ENCODE data around the gene DLX2. TPM values are rescaled to one million over a fixed set of nuclear protein-coding genes. Genes with fewer than 3 reads are reported as not detected.

Gene DLX2
- total RNA-seq, 1 donor from 2014 or later: 9.7 TPM

- TF ChIP-seq CTCF (IDR thresholded peaks at IDR 0.05; ENCODE audit: unreplicated experiment): no peak
- H3K9me3 Mint-ChIP-seq: no peaks in the 10 kb centered on the region
- peaks cover 7% of the 10 kb centered on the region for H3K4me1 Mint-ChIP-seq
- H3K27ac Mint-ChIP-seq: no peak overlapping the region
- peaks cover 42% of the 10 kb centered on the region for H3K27me3 Mint-ChIP-seq (ENCODE audit: low read depth)
- H3K36me3 Mint-ChIP-seq: no peaks in the 10 kb centered on the region
- no peak for DNase-seq (ENCODE audit: low spot score in 2 of 2, unreplicated experiment in 2 of 2)
- no peak overlapping the region for H3K4me3 Mint-ChIP-seq
Observed at GRCh38 chr2:172109988-172110811, 7.5 kb upstream of the DLX2 start.

GRCh38 chr2:172109256-172109987 lies 6.7 kb upstream of the DLX2 start:
- peaks cover 8% of the 10 kb centered on the region for H3K4me1 Mint-ChIP-seq
- no peak overlapping the region for H3K4me3 Mint-ChIP-seq
- H3K27ac Mint-ChIP-seq: no peak overlapping the region
- H3K36me3 Mint-ChIP-seq: no peaks in the 10 kb centered on the region
- H3K9me3 Mint-ChIP-seq: no peaks in the 10 kb centered on the region
- no peak for DNase-seq (ENCODE audit: low spot score in 2 of 2, unreplicated experiment in 2 of 2)
- H3K27me3 Mint-ChIP-seq (ENCODE audit: low read depth): peaks cover 45% of the 10 kb centered on the region
- TF ChIP-seq CTCF (IDR thresholded peaks at IDR 0.05; ENCODE audit: unreplicated experiment): no peak

GRCh38 chr2:172108587-172108930 lies 5.9 kb upstream of the DLX2 start:
- H3K9me3 Mint-ChIP-seq: no peaks in the 10 kb centered on the region
- H3K4me3 Mint-ChIP-seq: no peak overlapping the region
- peaks cover 53% of the 10 kb centered on the region for H3K27me3 Mint-ChIP-seq (ENCODE audit: low read depth)
- no peaks in the 10 kb centered on the region for H3K36me3 Mint-ChIP-seq
- no peak overlapping the region for H3K27ac Mint-ChIP-seq
- H3K4me1 Mint-ChIP-seq: peaks cover 15% of the 10 kb centered on the region
- DNase-seq (ENCODE audit: low spot score in 2 of 2, unreplicated experiment in 2 of 2): no peak
- no peak for TF ChIP-seq CTCF (IDR thresholded peaks at IDR 0.05; ENCODE audit: unreplicated experiment)

GRCh38 chr2:172107690-172108586 lies 5.2 kb upstream of the DLX2 start:
- H3K9me3 Mint-ChIP-seq: no peaks in the 10 kb centered on the region
- DNase-seq (ENCODE audit: low spot score in 2 of 2, unreplicated experiment in 2 of 2): no peak
- H3K27ac Mint-ChIP-seq: no peak overlapping the region
- TF ChIP-seq CTCF (IDR thresholded peaks at IDR 0.05; ENCODE audit: unreplicated experiment): no peak
- H3K4me1 Mint-ChIP-seq: peaks cover 21% of the 10 kb centered on the region
- H3K4me3 Mint-ChIP-seq: peak overlapping the region; percentile 22
- H3K36me3 Mint-ChIP-seq: no peaks in the 10 kb centered on the region
- H3K27me3 Mint-ChIP-seq (ENCODE audit: low read depth): peaks cover 60% of the 10 kb centered on the region

GRCh38 chr2:172106108-172106961 lies 3.6 kb upstream of the DLX2 start:
- Mint-ChIP-seq H3K9me3 (no peaks in the 10 kb centered on the region), H3K4me3 (peak overlapping the region; percentile 67), H3K27ac (no peak overlapping the region), H3K4me1 (peaks cover 30% of the 10 kb centered on the region), H3K36me3 (no peaks in the 10 kb centered on the region), H3K27me3 (ENCODE audit: low read depth) (peaks cover 75% of the 10 kb centered on the region)
- TF ChIP-seq CTCF (IDR thresholded peaks at IDR 0.05; ENCODE audit: unreplicated experiment): no peak
- peak; percentile 25 to 68 for DNase-seq (ENCODE audit: low spot score in 2 of 2, unreplicated experiment in 2 of 2)

All from mesothelial cell of epicardium (in vitro differentiated cells).